Measurements from ENCODE around the gene NFE2L1.

GRCh38 chr17:48012654-48013053 is 35.5 kb upstream of the NFE2L1 start:
- TF ChIP-seq, protein P1, sequence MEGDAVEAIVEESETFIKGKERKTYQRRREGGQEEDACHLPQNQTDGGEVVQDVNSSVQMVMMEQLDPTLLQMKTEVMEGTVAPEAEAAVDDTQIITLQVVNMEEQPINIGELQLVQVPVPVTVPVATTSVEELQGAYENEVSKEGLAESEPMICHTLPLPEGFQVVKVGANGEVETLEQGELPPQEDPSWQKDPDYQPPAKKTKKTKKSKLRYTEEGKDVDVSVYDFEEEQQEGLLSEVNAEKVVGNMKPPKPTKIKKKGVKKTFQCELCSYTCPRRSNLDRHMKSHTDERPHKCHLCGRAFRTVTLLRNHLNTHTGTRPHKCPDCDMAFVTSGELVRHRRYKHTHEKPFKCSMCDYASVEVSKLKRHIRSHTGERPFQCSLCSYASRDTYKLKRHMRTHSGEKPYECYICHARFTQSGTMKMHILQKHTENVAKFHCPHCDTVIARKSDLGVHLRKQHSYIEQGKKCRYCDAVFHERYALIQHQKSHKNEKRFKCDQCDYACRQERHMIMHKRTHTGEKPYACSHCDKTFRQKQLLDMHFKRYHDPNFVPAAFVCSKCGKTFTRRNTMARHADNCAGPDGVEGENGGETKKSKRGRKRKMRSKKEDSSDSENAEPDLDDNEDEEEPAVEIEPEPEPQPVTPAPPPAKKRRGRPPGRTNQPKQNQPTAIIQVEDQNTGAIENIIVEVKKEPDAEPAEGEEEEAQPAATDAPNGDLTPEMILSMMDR (IDR thresholded peaks at IDR 0.05; ENCODE audit: control extremely low read depth in 1 of 3, insufficient read depth in 1 of 3, low read depth in 1 of 3, low read length in 3 of 3), result no peak
- no peak for TF ChIP-seq CREB1 (IDR thresholded peaks at IDR 0.05)
- TF ChIP-seq KDM4A (IDR thresholded peaks at IDR 0.05; ENCODE audit: low read depth, low read length, severe bottlenecking), result no peak
- no peak for TF ChIP-seq POLR2A (IDR thresholded peaks at IDR 0.05; ENCODE audit: control extremely low read depth in 1 of 2, low read depth in 2 of 2, low read length in 2 of 2)

Measured in H1 (cell line).